NB4 (cell line): ENCODE data around the gene AKR1C1.
"Not testable (repeated sequence)": the region's sequence is repeated elsewhere in the genome, so short reads cannot be mapped to it uniquely, and the experiment has no call there.

Source experiments
- DNase-seq: peaks from one replicate; pipeline ENCODE4 v3.0.0; 2010; ENCODE audit warnings: low read depth
- H3K4me3 ChIP-seq: one replicate; pipeline ENCODE4 v1.5.1; 2011; ENCODE audit warnings: mild to moderate bottlenecking, low read depth, low read length, moderate library complexity
- CTCF ChIP-seq: IDR thresholded peaks from one replicate; pipeline ENCODE4 v1.5.1; 2012; ENCODE audit warnings: low read depth, low read length
- MAX ChIP-seq: IDR thresholded peaks from 2 replicates; pipeline ENCODE4 v1.6.1; 2011; ENCODE audit warnings: low read depth, low read length
- MYC ChIP-seq: IDR thresholded peaks from 2 replicates; pipeline ENCODE4 v1.6.1; 2011; ENCODE audit warnings: low read depth, low read length
- POLR2A ChIP-seq: IDR thresholded peaks from 2 replicates; pipeline ENCODE4 v1.6.1; 2011; ENCODE audit warnings: mild to moderate bottlenecking; ENCODE audit not compliant: insufficient read length; ENCODE audit errors: extremely low read depth

Gene AKR1C1

GRCh38 chr10:4998671-4999070, 35.5 kb downstream of the AKR1C1 start:
- TF ChIP-seq POLR2A: no peak
- TF ChIP-seq MAX: no peak
- TF ChIP-seq CTCF: no peak
- TF ChIP-seq MYC: no peak
- H3K4me3 ChIP-seq: no peak overlapping the region
- no peak for DNase-seq

- H3K4me3 ChIP-seq: no peak overlapping the region
These were observed 39.0 kb downstream of the AKR1C1 start for GRCh38 chr10:5002013-5002727.

GRCh38 chr10:5003127-5004029, 40.2 kb downstream of the AKR1C1 start, which contains the start of gene AKR1C2:
Gene AKR1C2 (minus strand): TSS chr10:5003857. CDS start chr10:5003835, 22 bp downstream.
- not testable (repeated sequence) for H3K4me3 ChIP-seq, DNase-seq

More at GRCh38 chr10:5002013-5002727, 39.0 kb downstream of the AKR1C1 start:
- no peak for DNase-seq
- TF ChIP-seq CTCF: no peak
- no peak for TF ChIP-seq MYC
- no peak for TF ChIP-seq MAX
- no peak for TF ChIP-seq POLR2A

GRCh38 chr10:5004030-5004385, 40.8 kb downstream of the AKR1C1 start:
- not testable (repeated sequence) for DNase-seq, H3K4me3 ChIP-seq

GRCh38 chr10:5004501-5004900, 41.3 kb downstream of the AKR1C1 start:
- not testable (repeated sequence) for H3K4me3 ChIP-seq, DNase-seq

- not testable (repeated sequence) for H3K4me3 ChIP-seq, DNase-seq
These were observed 45.8 kb downstream of the AKR1C1 start for GRCh38 chr10:5008857-5009548.

GRCh38 chr10:5010043-5010442, 46.8 kb downstream of the AKR1C1 start:
- not testable (repeated sequence) for H3K4me3 ChIP-seq, DNase-seq

- not testable (repeated sequence) for H3K4me3 ChIP-seq, DNase-seq
These were observed 48.2 kb downstream of the AKR1C1 start for GRCh38 chr10:5011392-5011791.

- TF ChIP-seq MYC (no peak), MAX (no peak), POLR2A (no peak), CTCF (no peak)
- no peak for DNase-seq
- no peak overlapping the region for H3K4me3 ChIP-seq
These were observed 49.4 kb downstream of the AKR1C1 start for GRCh38 chr10:5012595-5012994.
